H9 (cell line): Measurements from ENCODE around the gene SETD4. TPM values are rescaled to one million over a fixed set of nuclear protein-coding genes. Genes with fewer than 3 reads are reported as not detected.

Experiments used
- DNase-seq: peaks from one replicate; pipeline ENCODE4 v3.0.0-alpha.2; 2017
- H2AFZ ChIP-seq: one replicate; pipeline ENCODE4 v1.6.1; 2013; ENCODE audit warnings: mild to moderate bottlenecking, low read length, control low read depth, moderate library complexity
- H2AK5ac ChIP-seq: 2 replicates; pipeline ENCODE4 v1.6.1; 2013; ENCODE audit warnings: low read length, control low read depth, mixed read lengths; ENCODE audit not compliant: insufficient read length
- H2BK120ac ChIP-seq: one replicate; pipeline ENCODE4 v1.6.1; 2013; ENCODE audit warnings: low read depth, mild to moderate bottlenecking, low read length, control low read depth, inconsistent platforms; ENCODE audit not compliant: poor library complexity, severe bottlenecking
- H2BK12ac ChIP-seq: 2 replicates; pipeline ENCODE4 v1.6.1; 2013; ENCODE audit warnings: low read length, control low read depth, mixed read lengths, low read depth; ENCODE audit not compliant: insufficient read length
- H2BK15ac ChIP-seq: 2 replicates; pipeline ENCODE4 v1.6.1; 2013; ENCODE audit warnings: low read depth, low read length, control low read depth
- H2BK20ac ChIP-seq: one replicate; pipeline ENCODE4 v1.6.1; 2013; ENCODE audit warnings: low read depth, mild to moderate bottlenecking, low read length, control low read depth, inconsistent platforms; ENCODE audit not compliant: poor library complexity, severe bottlenecking
- H2BK5ac ChIP-seq: 2 replicates; pipeline ENCODE4 v1.6.1; 2013; ENCODE audit warnings: low read length, control low read depth, mixed read lengths; ENCODE audit not compliant: insufficient read length
- H3K14ac ChIP-seq: 2 replicates; pipeline ENCODE4 v1.6.1; 2013; ENCODE audit warnings: low read length, control low read depth; ENCODE audit not compliant: insufficient read depth
- H3K18ac ChIP-seq: 2 replicates; pipeline ENCODE4 v1.6.1; 2013; ENCODE audit warnings: low read depth, mild to moderate bottlenecking, mixed read lengths, low read length, control low read depth; ENCODE audit not compliant: insufficient read length
- H3K23ac ChIP-seq: 2 replicates; pipeline ENCODE4 v1.6.1; 2013; ENCODE audit warnings: low read length, control low read depth, mixed read lengths, low read depth; ENCODE audit not compliant: insufficient read length
- H3K23me2 ChIP-seq: 2 replicates; pipeline ENCODE4 v1.6.1; 2013; ENCODE audit warnings: low read depth, mild to moderate bottlenecking, mixed read lengths, low read length, control low read depth; ENCODE audit not compliant: insufficient read length, poor library complexity, severe bottlenecking
- H3K27ac ChIP-seq: 2 replicates; pipeline ENCODE4 v1.5.1; 2013; ENCODE audit warnings: low read length, control low read depth, mixed read lengths, low read depth; ENCODE audit not compliant: insufficient read length
- H3K27me3 ChIP-seq: 2 replicates; pipeline ENCODE4 v1.6.1; 2013; ENCODE audit warnings: low read length, control low read depth, inconsistent platforms; ENCODE audit not compliant: insufficient read depth
- H3K4ac ChIP-seq: 2 replicates; pipeline ENCODE4 v1.6.1; 2013; ENCODE audit warnings: low read depth, mild to moderate bottlenecking, control low read depth, inconsistent platforms, low read length, moderate library complexity
- H3K4me1 ChIP-seq: 2 replicates; pipeline ENCODE4 v1.6.1; 2013; ENCODE audit warnings: low read length, control low read depth, inconsistent platforms; ENCODE audit not compliant: insufficient read depth
- H3K4me2 ChIP-seq: 2 replicates; pipeline ENCODE4 v1.6.1; 2013; ENCODE audit warnings: low read length, control low read depth, mixed read lengths; ENCODE audit not compliant: insufficient read length, insufficient read depth
- H3K56ac ChIP-seq: 2 replicates; pipeline ENCODE4 v1.6.1; 2013; ENCODE audit warnings: low read depth, mild to moderate bottlenecking, mixed read lengths, low read length, control low read depth; ENCODE audit not compliant: insufficient read length
- H3K79me1 ChIP-seq: 2 replicates; pipeline ENCODE4 v1.6.1; 2013; ENCODE audit warnings: low read depth, mild to moderate bottlenecking, moderate library complexity, low read length, control low read depth, inconsistent platforms; ENCODE audit not compliant: insufficient read depth, poor library complexity, severe bottlenecking
- H3K79me2 ChIP-seq: 2 replicates; pipeline ENCODE4 v1.6.1; 2013; ENCODE audit warnings: low read length, control low read depth, inconsistent platforms; ENCODE audit not compliant: insufficient read depth
- H3K9ac ChIP-seq: 2 replicates; pipeline ENCODE4 v1.6.1; 2013; ENCODE audit warnings: low read length, control low read depth, mixed read lengths; ENCODE audit not compliant: insufficient read length; ENCODE audit errors: extremely low read depth
- H3K9me3 ChIP-seq: one replicate; pipeline ENCODE4 v1.6.1; 2013; ENCODE audit warnings: low read depth, low read length, inconsistent platforms; ENCODE audit not compliant: control insufficient read depth
- H3T11ph ChIP-seq: one replicate; pipeline ENCODE4 v1.6.1; 2013; ENCODE audit warnings: mild to moderate bottlenecking, low read length, control low read depth, inconsistent platforms
- H4K20me1 ChIP-seq: one replicate; pipeline ENCODE4 v1.6.1; 2013; ENCODE audit not compliant: control insufficient read depth, insufficient read length, insufficient read depth
- H4K5ac ChIP-seq: 2 replicates; pipeline ENCODE4 v1.6.1; 2013; ENCODE audit warnings: low read depth, mild to moderate bottlenecking, mixed read lengths, low read length, control low read depth; ENCODE audit not compliant: insufficient read length
- H4K8ac ChIP-seq: replicated peaks from 2 replicates; pipeline ENCODE4 v1.6.1; 2013; ENCODE audit warnings: low read length, control low read depth, mixed read lengths, low read depth; ENCODE audit not compliant: insufficient read length
- H4K91ac ChIP-seq: 2 replicates; pipeline ENCODE4 v1.6.1; 2013; ENCODE audit warnings: low read depth, mild to moderate bottlenecking, moderate library complexity, mixed read lengths, low read length, control low read depth; ENCODE audit not compliant: insufficient read length
- H3K27ac Mint-ChIP-seq, 3 experiments: 2 replicates in 2 of 3; 3 replicates in 1 of 3; pipeline ENCODE4 v1.8.0; 2020 to 2021; ENCODE audit warnings: mixed read lengths in 3 of 3, mild to moderate bottlenecking in 1 of 3, moderate library complexity in 1 of 3
- H3K27me3 Mint-ChIP-seq: 2 replicates; pipeline ENCODE4 v1.8.0; 2021; ENCODE audit warnings: low read depth, mild to moderate bottlenecking, moderate library complexity, mixed read lengths
- H3K36me3 Mint-ChIP-seq, 3 experiments: 2 replicates in 2 of 3; 3 replicates in 1 of 3; pipeline ENCODE4 v1.8.0; 2020 to 2021; ENCODE audit warnings: low read depth in 3 of 3, mixed read lengths in 3 of 3; ENCODE audit not compliant: insufficient read depth in 1 of 3
- H3K4me1 Mint-ChIP-seq, 2 experiments: 2 replicates each; pipeline ENCODE4 v1.8.0; 2020; ENCODE audit warnings: mixed read lengths in 2 of 2
- H3K4me3 Mint-ChIP-seq, 2 experiments: 2 replicates in 1 of 2; 3 replicates in 1 of 2; pipeline ENCODE4 v1.8.0; 2020 to 2021; ENCODE audit warnings: mild to moderate bottlenecking in 2 of 2, mixed read lengths in 2 of 2, moderate library complexity in 1 of 2
- H3K9me3 Mint-ChIP-seq, 2 experiments: 2 replicates in 1 of 2; 3 replicates in 1 of 2; pipeline ENCODE4 v1.8.0; 2020; ENCODE audit warnings: mild to moderate bottlenecking in 2 of 2, mixed read lengths in 2 of 2, moderate library complexity in 1 of 2
- WGBS: extraction: QIAGEN DNeasy Blood & Tissue Kit; methylation state at CpG from one replicate; pipeline ENCODE4 v1.1.7; 2013; ENCODE audit warnings: missing lambda C conversion rate, low lambda C conversion rate, mixed read lengths; ENCODE audit not compliant: insufficient read length; ENCODE audit errors: extremely low coverage; 5-methylcytosine and 5-hydroxymethylcytosine counted together
- total RNA-seq: library from RNA; stranded (reverse); gene quantifications from 2 replicates; pipeline ENCODE4 v1.2.1, GENCODE V29; 2021
- TF ChIP-seq, protein P1 (sequence below): fragments of 200-600 bp; sonication (generic); conservative IDR thresholded peaks from 3 replicates; pipeline ENCODE4 v1.8.0; 2021; ENCODE audit warnings: antibody characterized with exemption, mild to moderate bottlenecking

The SETD4 gene
- total RNA-seq, 1 experiment from 2014 or later, result 52.5 TPM

DNA sequence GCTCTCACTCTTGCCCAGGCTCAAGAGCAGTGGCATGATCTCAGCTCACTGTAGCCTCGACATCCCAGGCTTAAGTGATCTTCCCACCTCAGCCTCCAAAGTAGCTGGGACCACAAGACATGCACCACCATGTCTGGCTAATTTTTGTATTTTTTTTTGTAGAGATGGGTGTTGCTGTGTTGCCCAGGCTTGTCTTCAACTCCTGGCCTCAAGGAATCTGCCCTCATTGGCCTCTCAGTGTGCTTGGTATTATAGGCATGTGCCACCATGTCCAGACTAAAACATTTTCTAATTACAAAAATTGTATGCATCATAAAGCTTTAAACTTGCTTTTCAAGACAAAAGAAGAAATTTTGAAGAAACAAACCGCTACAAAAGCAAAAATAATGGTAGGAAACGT, 29.6 kb upstream of the SETD4 start:
- no peaks in the 10 kb centered on the region for H3K79me2 ChIP-seq
- no peak overlapping the region for H3K18ac ChIP-seq
- H2BK120ac ChIP-seq, result no peak overlapping the region
- no peak overlapping the region for H3T11ph ChIP-seq
- H4K5ac ChIP-seq, result no peak overlapping the region
- peaks cover 16 to 24% of the 10 kb centered on the region in 2 experiments for H3K9me3 Mint-ChIP-seq
- H3K4me3 Mint-ChIP-seq, result no peak overlapping the region
- peaks cover 11 to 17% of the 10 kb centered on the region in 2 experiments for H3K4me1 Mint-ChIP-seq
- H2BK12ac ChIP-seq, result no peak overlapping the region
- no peak overlapping the region for H3K14ac ChIP-seq
- H3K23ac ChIP-seq, result no peak overlapping the region
- no peak overlapping the region for H3K4me2 ChIP-seq
- no peak overlapping the region for H3K4ac ChIP-seq
- no peak overlapping the region for H2BK15ac ChIP-seq
- H3K9me3 ChIP-seq, result peaks cover 20% of the 10 kb centered on the region
- no peak overlapping the region for H4K8ac ChIP-seq
- no peak overlapping the region for H3K27ac ChIP-seq
- H2BK20ac ChIP-seq, result no peak overlapping the region
- 100% methylated on average over 1 of the region's 3 CpGs for WGBS
- no peak for DNase-seq
- peaks cover 12 to 18% (median 16%) of the 10 kb centered on the region in 3 experiments for H3K36me3 Mint-ChIP-seq
- H3K56ac ChIP-seq, result no peak overlapping the region
- no peaks in the 10 kb centered on the region for H4K20me1 ChIP-seq
- H3K9ac ChIP-seq, result no peak overlapping the region
- no peak overlapping the region for H2AK5ac ChIP-seq
- H3K27me3 ChIP-seq, result no peaks in the 10 kb centered on the region
- no peak overlapping the region for H4K91ac ChIP-seq
- no peaks in the 10 kb centered on the region for H3K79me1 ChIP-seq
- no peaks in the 10 kb centered on the region; the same call in 1 of the 2 replicates for H3K4me1 ChIP-seq
- H3K27ac Mint-ChIP-seq, result no peak overlapping the region
- no peak overlapping the region for H2AFZ ChIP-seq
- TF ChIP-seq, protein P1, sequence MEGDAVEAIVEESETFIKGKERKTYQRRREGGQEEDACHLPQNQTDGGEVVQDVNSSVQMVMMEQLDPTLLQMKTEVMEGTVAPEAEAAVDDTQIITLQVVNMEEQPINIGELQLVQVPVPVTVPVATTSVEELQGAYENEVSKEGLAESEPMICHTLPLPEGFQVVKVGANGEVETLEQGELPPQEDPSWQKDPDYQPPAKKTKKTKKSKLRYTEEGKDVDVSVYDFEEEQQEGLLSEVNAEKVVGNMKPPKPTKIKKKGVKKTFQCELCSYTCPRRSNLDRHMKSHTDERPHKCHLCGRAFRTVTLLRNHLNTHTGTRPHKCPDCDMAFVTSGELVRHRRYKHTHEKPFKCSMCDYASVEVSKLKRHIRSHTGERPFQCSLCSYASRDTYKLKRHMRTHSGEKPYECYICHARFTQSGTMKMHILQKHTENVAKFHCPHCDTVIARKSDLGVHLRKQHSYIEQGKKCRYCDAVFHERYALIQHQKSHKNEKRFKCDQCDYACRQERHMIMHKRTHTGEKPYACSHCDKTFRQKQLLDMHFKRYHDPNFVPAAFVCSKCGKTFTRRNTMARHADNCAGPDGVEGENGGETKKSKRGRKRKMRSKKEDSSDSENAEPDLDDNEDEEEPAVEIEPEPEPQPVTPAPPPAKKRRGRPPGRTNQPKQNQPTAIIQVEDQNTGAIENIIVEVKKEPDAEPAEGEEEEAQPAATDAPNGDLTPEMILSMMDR, result no peak
- H3K27me3 Mint-ChIP-seq, result peaks cover 3% of the 10 kb centered on the region; the same call in 1 of the 2 replicates
- no peak overlapping the region for H2BK5ac ChIP-seq
- H3K23me2 ChIP-seq, result no peaks in the 10 kb centered on the region
